ENCODE measurements around the gene PRDM16.
"Not testable (repeated sequence)": the region's sequence is repeated elsewhere in the genome, so short reads cannot be mapped to it uniquely, and the experiment has no call there.

The PRDM16 gene

GRCh38 chr1:3082051-3082450 is 13.0 kb downstream of the PRDM16 start:
- no peak for DNase-seq (ENCODE audit: low read depth)

GRCh38 chr1:3082571-3083516 is 13.8 kb downstream of the PRDM16 start:
- DNase-seq (ENCODE audit: low read depth): no peak

GRCh38 chr1:3084154-3084553 is 15.2 kb downstream of the PRDM16 start:
- DNase-seq (ENCODE audit: low read depth): no peak

- no peak for DNase-seq (ENCODE audit: low read depth)
These were observed 15.7 kb downstream of the PRDM16 start for GRCh38 chr1:3084726-3085125.

- no peak for DNase-seq (ENCODE audit: low read depth)
These were observed 16.7 kb downstream of the PRDM16 start for GRCh38 chr1:3085721-3086120.

GRCh38 chr1:3086272-3086974 is 17.4 kb downstream of the PRDM16 start:
- no peak for DNase-seq (ENCODE audit: low read depth)

- no peak for DNase-seq (ENCODE audit: low read depth)
These were observed 18.0 kb downstream of the PRDM16 start for GRCh38 chr1:3087049-3087448.

- DNase-seq (ENCODE audit: low read depth): not testable (repeated sequence)
These were observed 19.1 kb downstream of the PRDM16 start for GRCh38 chr1:3087946-3088668.

- DNase-seq (ENCODE audit: low read depth): no peak
These were observed 20.5 kb downstream of the PRDM16 start for GRCh38 chr1:3089490-3089889.

- no peak for DNase-seq (ENCODE audit: low read depth)
These were observed 22.3 kb downstream of the PRDM16 start for GRCh38 chr1:3091334-3091733.

- no peak for DNase-seq (ENCODE audit: low read depth)
These were observed 23.5 kb downstream of the PRDM16 start for GRCh38 chr1:3092530-3092929.

GRCh38 chr1:3093898-3094626 is 25.1 kb downstream of the PRDM16 start:
- no peak for DNase-seq (ENCODE audit: low read depth)

GRCh38 chr1:3094863-3095780 is 26.1 kb downstream of the PRDM16 start:
- no peak for DNase-seq (ENCODE audit: low read depth)

- no peak for DNase-seq (ENCODE audit: low read depth)
These were observed 27.3 kb downstream of the PRDM16 start for GRCh38 chr1:3096345-3096744.

- no peak for DNase-seq (ENCODE audit: low read depth)
These were observed 28.2 kb downstream of the PRDM16 start for GRCh38 chr1:3097231-3097630.

- DNase-seq (ENCODE audit: low read depth): no peak
These were observed 28.9 kb downstream of the PRDM16 start for GRCh38 chr1:3097861-3098260.

GRCh38 chr1:3099861-3100260 is 30.9 kb downstream of the PRDM16 start:
- no peak for DNase-seq (ENCODE audit: low read depth)

- no peak for DNase-seq (ENCODE audit: low read depth)
These were observed 32.3 kb downstream of the PRDM16 start for GRCh38 chr1:3101124-3101939.

GRCh38 chr1:3102641-3103040 is 33.6 kb downstream of the PRDM16 start:
- DNase-seq (ENCODE audit: low read depth): no peak
